Hepatocyte (in vitro differentiated cells): ENCODE results near the gene ZC3H12C. TPM values are rescaled to one million over a fixed set of nuclear protein-coding genes. Genes with fewer than 3 reads are reported as not detected.

Source experiments
- DNase-seq: peaks from one replicate; pipeline ENCODE4 v3.0.0-alpha.2; 2016; ENCODE audit warnings: low spot score
- H2AFZ ChIP-seq: fragments of 200-600 bp; sonication (generic); 2 replicates; pipeline ENCODE4 v1.6.0; 2016; ENCODE audit warnings: antibody characterized with exemption, mild to moderate bottlenecking
- H3K27ac ChIP-seq: fragments of 200-600 bp; sonication (generic); 2 replicates; pipeline ENCODE4 v1.5.1; 2016; ENCODE audit warnings: mild to moderate bottlenecking
- H3K27me3 ChIP-seq: fragments of 200-600 bp; sonication (generic); 2 replicates; pipeline ENCODE4 v1.6.1; 2016
- H3K36me3 ChIP-seq: fragments of 200-600 bp; sonication (generic); replicated peaks from 2 replicates; pipeline ENCODE4 v1.5.1; 2016; ENCODE audit warnings: low read depth; ENCODE audit not compliant: insufficient read depth
- H3K4me1 ChIP-seq: fragments of 200-600 bp; sonication (generic); 2 replicates; pipeline ENCODE4 v1.5.1; 2016; ENCODE audit warnings: mild to moderate bottlenecking, moderate library complexity; ENCODE audit not compliant: insufficient read depth
- H3K4me2 ChIP-seq: fragments of 200-600 bp; sonication (generic); 2 replicates; pipeline ENCODE4 v1.6.0; 2016
- H3K4me3 ChIP-seq: fragments of 200-600 bp; sonication (generic); 2 replicates; pipeline ENCODE4 v1.5.1; 2016; ENCODE audit warnings: mild to moderate bottlenecking
- H3K79me2 ChIP-seq: fragments of 200-600 bp; sonication (generic); 2 replicates; pipeline ENCODE4 v1.6.0; 2017; ENCODE audit warnings: mild to moderate bottlenecking
- H3K9me2 ChIP-seq: fragments of 200-600 bp; sonication (generic); replicated peaks from 2 replicates; pipeline ENCODE4 v1.6.0; 2017; ENCODE audit warnings: mild to moderate bottlenecking; ENCODE audit not compliant: insufficient read depth
- H3K9me3 ChIP-seq: fragments of 200-600 bp; sonication (generic); 2 replicates; pipeline ENCODE4 v1.5.1; 2016; ENCODE audit warnings: low read depth, mild to moderate bottlenecking
- H4K20me1 ChIP-seq: fragments of 200-600 bp; sonication (generic); 2 replicates; pipeline ENCODE4 v1.6.0; 2016; ENCODE audit warnings: mild to moderate bottlenecking; ENCODE audit not compliant: insufficient read depth, poor library complexity, severe bottlenecking
- CTCF ChIP-seq: fragments of 200-600 bp; sonication (generic); IDR thresholded peaks from 2 replicates; pipeline ENCODE4 v1.5.1; 2016; ENCODE audit warnings: antibody characterized with exemption, mild to moderate bottlenecking; ENCODE audit not compliant: poor library complexity
- EZH2 ChIP-seq: fragments of 200-600 bp; sonication (generic); IDR thresholded peaks from 2 replicates; pipeline ENCODE4 v1.6.1; 2016; ENCODE audit warnings: antibody characterized with exemption, mild to moderate bottlenecking, borderline replicate concordance
- EZH2phosphoT487 ChIP-seq: fragments of 200-600 bp; sonication (generic); IDR thresholded peaks from one replicate; pipeline ENCODE4 v1.6.1; 2018; ENCODE audit warnings: antibody characterized with exemption, mild to moderate bottlenecking, low read depth, moderate library complexity; ENCODE audit not compliant: unreplicated experiment, severe bottlenecking
- WGBS: methylation state at CpG from one replicate; pipeline ENCODE4 v1.1.6; 2016; ENCODE audit warnings: low lambda C conversion rate; ENCODE audit errors: missing lambda C conversion rate; 5-methylcytosine and 5-hydroxymethylcytosine counted together
- polyA plus RNA-seq: library from polyadenylated mRNA; unstranded; fragments of >200 nt; fragmentation: Nextera tagmentation; extraction: Ambion mirVana; gene quantifications from 2 replicates; pipeline ENCODE4 v1.2.1, GENCODE V29; 2016
- total RNA-seq: library from RNA; depleted of rRNA; stranded (reverse); fragments of >200 nt; gene quantifications from 2 replicates; pipeline ENCODE4 v1.2.3, GENCODE V29; 2014

The ZC3H12C gene
- total and polyA plus RNA-seq, 2 experiments from 2014 or later = 1.7 to 12.3 TPM

DNA sequence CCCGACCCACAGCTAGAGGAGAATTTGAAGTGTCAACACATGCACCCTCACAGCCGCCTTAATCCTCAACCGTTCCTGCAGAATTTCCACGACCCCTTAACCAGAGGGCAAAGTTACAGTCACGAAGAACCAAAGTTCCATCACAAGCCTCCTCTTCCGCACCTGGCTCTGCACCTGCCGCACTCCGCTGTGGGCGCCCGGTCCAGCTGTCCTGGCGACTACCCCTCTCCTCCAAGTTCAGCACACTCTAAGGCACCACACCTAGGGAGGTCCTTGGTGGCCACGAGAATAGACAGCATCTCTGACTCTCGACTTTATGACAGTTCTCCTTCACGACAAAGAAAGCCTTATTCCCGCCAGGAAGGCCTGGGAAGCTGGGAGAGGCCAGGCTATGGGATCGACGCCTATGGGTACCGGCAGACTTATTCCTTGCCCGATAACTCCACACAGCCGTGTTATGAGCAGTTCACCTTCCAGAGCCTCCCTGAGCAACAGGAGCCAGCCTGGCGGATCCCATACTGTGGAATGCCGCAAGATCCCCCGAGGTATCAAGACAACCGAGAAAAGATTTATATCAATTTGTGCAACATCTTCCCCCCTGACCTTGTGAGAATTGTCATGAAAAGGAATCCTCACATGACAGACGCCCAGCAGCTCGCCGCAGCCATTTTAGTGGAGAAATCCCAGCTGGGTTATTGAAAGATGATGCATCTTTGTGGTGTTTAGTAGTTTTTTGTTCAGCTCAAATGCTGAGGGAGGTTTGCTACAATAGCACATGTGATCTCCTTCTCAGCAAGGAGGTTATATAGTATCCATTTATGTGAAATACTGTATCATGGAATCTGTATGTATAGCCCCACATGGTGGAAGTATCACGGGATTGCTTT, 72.1 kb downstream of the ZC3H12C start:
- WGBS = 94% methylated on average over 28 of the region's 28 CpGs
- H3K9me3 ChIP-seq = no peaks in the 10 kb centered on the region

GRCh38 chr11:110168033-110168803, 75.0 kb downstream of the ZC3H12C start:
- Histone ChIP-seq H3K27me3 (no peaks in the 10 kb centered on the region), H3K4me2 (no peak overlapping the region), H4K20me1 (no peaks in the 10 kb centered on the region), H3K4me3 (no peak overlapping the region), H3K9me2 (no peaks in the 10 kb centered on the region), H3K9me3 (no peaks in the 10 kb centered on the region), H3K4me1 (no peaks in the 10 kb centered on the region), H3K36me3 (no peaks in the 10 kb centered on the region), H2AFZ (no peak overlapping the region), H3K27ac (no peak overlapping the region), H3K79me2 (no peaks in the 10 kb centered on the region)
- no peak for TF ChIP-seq EZH2
- no peak for TF ChIP-seq EZH2phosphoT487
- TF ChIP-seq CTCF = no peak
- 88% methylated on average over 5 of the region's 5 CpGs for WGBS
- DNase-seq = no peak

More for the DNA sequence above, 72.1 kb downstream of the ZC3H12C start:
- Histone ChIP-seq H3K36me3 (no peaks in the 10 kb centered on the region), H3K79me2 (no peaks in the 10 kb centered on the region), H3K4me3 (no peak overlapping the region), H3K4me1 (no peaks in the 10 kb centered on the region), H3K4me2 (no peak overlapping the region), H3K27ac (no peak overlapping the region), H3K9me2 (no peaks in the 10 kb centered on the region), H3K27me3 (no peaks in the 10 kb centered on the region), H4K20me1 (no peaks in the 10 kb centered on the region), H2AFZ (no peak overlapping the region)
- no peak for TF ChIP-seq CTCF
- no peak for TF ChIP-seq EZH2phosphoT487
- no peak for TF ChIP-seq EZH2
- DNase-seq = no peak

DNA sequence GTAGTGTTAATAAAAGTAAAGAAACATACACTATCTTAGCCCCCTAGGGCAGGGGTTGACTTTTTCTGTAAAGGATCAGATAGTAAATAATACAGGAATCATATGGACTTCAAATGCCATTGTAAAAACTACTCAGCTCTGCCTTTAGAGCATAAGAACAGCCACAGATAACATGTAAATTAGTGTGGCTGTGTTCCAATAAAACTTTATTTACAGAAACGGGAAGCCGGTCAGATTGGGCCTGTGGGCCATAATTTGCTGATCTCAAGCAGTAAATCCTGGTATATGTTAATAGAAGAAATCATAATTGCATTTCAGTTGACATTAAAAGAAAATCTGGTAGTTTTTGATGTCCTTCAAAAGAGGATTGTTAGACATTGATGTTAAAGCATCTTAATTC, 76.5 kb downstream of the ZC3H12C start:
- Histone ChIP-seq H3K27ac (no peak overlapping the region), H3K9me2 (no peaks in the 10 kb centered on the region), H3K79me2 (no peaks in the 10 kb centered on the region), H3K4me2 (no peak overlapping the region), H3K4me3 (no peak overlapping the region), H3K4me1 (peaks cover 5% of the 10 kb centered on the region), H2AFZ (no peak overlapping the region), H4K20me1 (no peaks in the 10 kb centered on the region), H3K9me3 (no peaks in the 10 kb centered on the region), H3K36me3 (no peaks in the 10 kb centered on the region), H3K27me3 (no peaks in the 10 kb centered on the region)
- TF ChIP-seq CTCF (no peak), EZH2 (no peak), EZH2phosphoT487 (no peak)
- WGBS = 60% methylated on average over 2 of the region's 2 CpGs
- DNase-seq = no peak
